Heart left ventricle (tissue), 16 donors: ENCODE data around the gene CGB3. TPM values are rescaled to one million over a fixed set of nuclear protein-coding genes. Genes with fewer than 3 reads are reported as not detected.
"Not testable (repeated sequence)": the region's sequence is repeated elsewhere in the genome, so short reads cannot be mapped to it uniquely, and the experiment has no call there.

Experiments used
- ATAC-seq, 4 donors: fragments of 200-7000 bp; cut with Tn5 transposase; one replicate each; pipeline ENCODE4 v1.9.1; 2020 to 2022; ENCODE audit warnings: moderate library complexity in 4 of 4, mild to moderate bottlenecking in 3 of 4, moderate number of reproducible peaks in 1 of 4
- DNase-seq, 5 donors: peaks; one replicate each; pipeline ENCODE4 v3.0.0-alpha.2; 2020
- H3K27ac ChIP-seq, 12 donors: fragments of 200-600 bp; sonication (generic) in 4 of 12; one replicate each; pipeline versions ENCODE4 v1.5.0 to v1.8.0; 2016 to 2022; ENCODE audit warnings: mild to moderate bottlenecking in 2 of 12
- H3K27me3 ChIP-seq, 9 donors: fragments of 200-600 bp; sonication (generic) in 2 of 9; one replicate each; pipeline versions ENCODE4 v1.5.1 to v1.8.0; 2016 to 2022; ENCODE audit warnings: mild to moderate bottlenecking in 3 of 9
- H3K36me3 ChIP-seq, 9 donors: fragments of 200-600 bp; sonication (generic) in 2 of 9; one replicate each; pipeline versions ENCODE4 v1.5.0 to v1.8.0; 2018 to 2022; ENCODE audit warnings: mild to moderate bottlenecking in 2 of 9
- H3K4me1 ChIP-seq, 12 donors: fragments of 200-600 bp; sonication (generic) in 4 of 12; one replicate each; pipeline versions ENCODE4 v1.5.0 to v1.8.0; 2016 to 2022; ENCODE audit warnings: mild to moderate bottlenecking in 3 of 12
- H3K4me3 ChIP-seq, 12 donors: fragments of 200-600 bp; sonication (generic) in 4 of 12; one replicate each; pipeline versions ENCODE4 v1.5.0 to v1.8.0; 2017 to 2022; ENCODE audit warnings: mild to moderate bottlenecking in 9 of 12, moderate library complexity in 4 of 12
- H3K9me3 ChIP-seq, 12 donors: fragments of 200-600 bp; sonication (generic) in 4 of 12; one replicate each; pipeline versions ENCODE4 v1.5.0 to v1.8.0; 2016 to 2022; ENCODE audit warnings: mild to moderate bottlenecking in 1 of 12
- CTCF ChIP-seq, 12 donors: fragments of 200-600 bp; sonication (generic) in 4 of 12; IDR thresholded peaks; one replicate each; pipeline versions ENCODE4 v1.5.0 to v1.8.0; 2018 to 2022; ENCODE audit warnings: antibody characterized with exemption in 12 of 12, mild to moderate bottlenecking in 5 of 12
- POLR2A ChIP-seq, 2 donors: fragments of 450-650 bp; IDR thresholded peaks; one replicate each; pipeline ENCODE4 v1.6.1; 2017; ENCODE audit warnings: antibody characterized with exemption in 2 of 2, mild to moderate bottlenecking in 2 of 2, moderate library complexity in 2 of 2
- WGBS, 4 donors: extraction: QIAGEN DNeasy Blood & Tissue Kit in 2 of 4; methylation state at CpG; one replicate each; pipeline versions ENCODE4 v1.1.5 to v1.1.7; 2013 to 2018; 5-methylcytosine and 5-hydroxymethylcytosine counted together
- intact Hi-C, 10 donors: fragments of 100-400 bp; cut with DNase I; formaldehyde crosslinking; loops; one replicate each; pipeline versions ENCODE4 v1.11.1 to v1.14.2; 2022
- polyA plus RNA-seq, 2 donors: library from polyadenylated mRNA; stranded (reverse); fragments of 200-250 nt; gene quantifications; one replicate each; pipeline ENCODE4 v1.2.3, GENCODE V29; 2013
- total RNA-seq, 9 donors: library from RNA; depleted of rRNA in 2 of 9; stranded (reverse); fragments of >200 nt in 2 of 9; fragmentation: NEBNext Ultra II Directional in 3 of 9; extraction: Animal tissue kit (Norgen Biotek cat#: 25700) in 3 of 9; gene quantifications; one replicate each; pipeline versions ENCODE4 v1.1.0 to v1.2.4, GENCODE V29; 2016 to 2023
- donor health status: ischemic (EF 13 %, LVEDD 7.1; RV severe dilation, severe dysfunction).
- donor health status: healthy with polysubstance abuse.
- donor health status: DM: no; HTN: yes; CAD: no.
- donor health status: DM: no; HTN: no; CAD: no.
- donor health status: ischemic (EF 25% LVEDD 6.9; RV normal size, moderate dysfunction).
- donor health status: ischemic (EF 25% LVEDD 5.7; RV mildly dilated, moderate dysfunction).
- donor health status: healthy.
- donor health status: DM: yes; HTN: yes; CAD: no.
- donor health status: ischemic (EF 35%, LVEDD 5.7; RV mildly dilated, moderate dysfunction).
- donor health status: nonischemic (EF 11% LVEDD 7.7; RV severe dilation, severe dysfunction).
- donor health status: DM: yes; HTN: yes; CAD: no.
- donor health status: PGD.
- donor health status: ischemic (EF 29% LVEDD 5.4; RV normal size, mild dysfunction).
- donor health status: nonischemic (EF 23%, LVEDD 6.1; RV moderate dilation, normal function).

The CGB3 gene
- total and polyA plus RNA-seq, 11 donors = not detected

GRCh38 chr19:49042666-49043065 is 18.5 kb upstream of the CGB3 start:
- ATAC-seq, H3K4me3 ChIP-seq, H3K9me3 ChIP-seq, DNase-seq, intact Hi-C loops, H3K27me3 ChIP-seq, H3K27ac ChIP-seq, H3K4me1 ChIP-seq, H3K36me3 ChIP-seq: not testable (repeated sequence)
- WGBS, 4 donors = 83 to 97% (median 85%) methylated on average over 1 to 4 of the region's 4 CpGs

DNA sequence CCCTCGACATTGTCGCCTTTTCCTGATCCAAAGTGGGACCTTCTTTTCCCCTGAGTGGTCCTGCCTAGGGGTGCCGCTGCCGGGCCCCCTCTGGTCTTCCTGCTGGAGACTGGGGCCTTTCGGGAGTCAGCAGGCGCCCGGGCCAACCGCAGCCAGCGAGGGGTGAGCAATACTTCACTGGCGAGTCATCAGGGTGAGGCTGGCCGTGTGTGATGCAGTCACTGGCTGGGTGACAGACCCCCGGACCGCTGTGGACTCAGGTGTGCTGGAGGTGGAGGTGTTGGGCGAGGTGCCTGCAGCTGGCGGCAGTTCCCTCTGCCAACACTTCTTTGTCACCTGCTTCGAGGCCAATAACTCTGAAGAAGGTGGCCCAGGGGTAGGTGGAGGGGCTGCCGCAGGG is 18.0 kb upstream of the CGB3 start:
- 65 to 82% (median 76%) methylated on average over 14 to 17 of the region's 17 CpGs for WGBS, 4 donors
- H3K27ac ChIP-seq = no peak overlapping the region
- intact Hi-C loops = no loop called here
- H3K36me3 ChIP-seq = no peaks in the 10 kb centered on the region
- DNase-seq = no peak
- no peaks in the 10 kb centered on the region for H3K4me1 ChIP-seq
- H3K27me3 ChIP-seq = no peaks in the 10 kb centered on the region
- H3K9me3 ChIP-seq = no peaks in the 10 kb centered on the region
- no peak for TF ChIP-seq POLR2A (IDR thresholded peaks at IDR 0.05)
- TF ChIP-seq CTCF (IDR thresholded peaks at IDR 0.05) = no peak
- no peak for ATAC-seq
- H3K4me3 ChIP-seq = no peak overlapping the region

DNA sequence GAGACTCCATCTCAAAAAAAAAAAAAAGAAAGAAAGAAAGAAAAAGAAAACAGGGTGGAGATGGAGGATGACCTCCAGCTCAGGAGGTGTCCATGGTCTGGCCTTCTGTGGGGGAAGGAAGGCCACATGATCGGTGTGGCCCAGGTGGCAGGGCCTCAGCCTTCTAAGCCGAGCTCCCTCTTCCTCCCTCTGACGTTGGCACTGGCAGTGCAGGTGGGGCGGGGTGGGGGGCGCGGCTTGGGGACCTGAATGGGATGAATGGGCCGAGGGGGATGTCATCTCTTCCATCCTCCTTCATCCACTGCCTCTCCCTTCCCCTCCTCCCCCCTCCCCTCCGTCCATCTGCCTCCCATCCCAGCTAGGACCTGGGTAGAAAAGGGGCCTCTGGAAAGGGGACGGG is 15.6 kb upstream of the CGB3 start:
- not testable (repeated sequence) for H3K4me1 ChIP-seq, DNase-seq
- 59 to 70% (median 65%) methylated on average over 8 to 9 of the region's 9 CpGs for WGBS, 4 donors

GRCh38 chr19:49038557-49039276 is 14.6 kb upstream of the CGB3 start:
- DNase-seq, H3K27me3 ChIP-seq, H3K4me3 ChIP-seq, H3K27ac ChIP-seq, intact Hi-C loops, ATAC-seq, H3K9me3 ChIP-seq, H3K36me3 ChIP-seq, H3K4me1 ChIP-seq: not testable (repeated sequence)
- WGBS, 4 donors = 83 to 89% (median 86%) methylated on average over 25 to 26 of the region's 26 CpGs

More for the DNA sequence above, 15.6 kb upstream of the CGB3 start:
- intact Hi-C loops, H3K9me3 ChIP-seq, H3K36me3 ChIP-seq, H3K4me3 ChIP-seq, H3K27ac ChIP-seq, H3K27me3 ChIP-seq, ATAC-seq: not testable (repeated sequence)

DNA sequence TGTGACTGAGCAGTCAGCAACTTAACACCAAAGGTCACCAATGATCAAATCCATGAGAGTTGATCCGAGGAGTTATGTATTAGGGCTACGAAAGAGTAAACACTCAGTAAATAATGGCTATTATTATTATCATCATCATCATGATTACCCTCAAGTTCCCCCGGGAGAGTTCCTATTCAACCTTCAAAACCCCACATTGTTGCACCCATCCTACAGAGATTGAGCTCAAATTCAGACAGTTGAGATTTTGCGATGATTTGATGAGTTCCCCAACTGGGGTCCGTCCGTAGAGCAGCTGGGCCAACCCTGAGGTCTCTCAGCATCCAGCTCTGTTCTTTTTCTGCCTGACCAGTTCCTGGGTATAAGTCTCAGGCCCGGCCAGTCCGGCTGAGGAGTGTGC is 14.0 kb upstream of the CGB3 start:
- DNase-seq, intact Hi-C loops, ATAC-seq, H3K4me1 ChIP-seq, H3K4me3 ChIP-seq, H3K27me3 ChIP-seq, H3K36me3 ChIP-seq, H3K9me3 ChIP-seq, H3K27ac ChIP-seq: not testable (repeated sequence)
- 84 to 92% (median 91%) methylated on average over 6 to 8 of the region's 8 CpGs for WGBS, 4 donors

DNA sequence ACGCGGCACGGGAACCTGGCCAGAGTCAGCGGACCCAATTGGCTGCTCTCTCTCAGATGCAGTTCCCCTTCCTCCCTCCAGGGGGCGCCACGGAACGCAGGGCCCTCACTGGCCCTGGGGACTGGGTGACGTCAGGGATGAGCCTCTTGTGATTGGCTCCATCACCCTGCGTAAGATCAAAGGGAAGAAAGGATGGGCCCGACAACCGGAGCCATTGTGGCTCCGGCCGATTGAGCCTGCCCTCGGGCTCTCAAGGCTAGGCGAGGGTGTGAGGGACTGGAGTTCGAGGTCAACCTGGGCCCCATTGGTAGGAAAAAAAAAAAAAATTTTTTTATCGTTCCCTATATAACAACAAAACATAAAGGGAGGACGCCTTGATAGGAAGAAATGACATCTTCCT is 12.7 kb upstream of the CGB3 start, which contains the start of gene CGB1:
Gene CGB1 (minus strand): TSS at position 81 of the 400 bp plus-strand sequence. CDS start 184 bp downstream, outside the sequence.
- H3K4me3 ChIP-seq, H3K9me3 ChIP-seq, intact Hi-C loops, ATAC-seq, H3K27me3 ChIP-seq, H3K27ac ChIP-seq, H3K36me3 ChIP-seq, H3K4me1 ChIP-seq: not testable (repeated sequence)
- 45 to 59% (median 48%) methylated on average over 18 of the region's 18 CpGs for WGBS, 4 donors
- peak in 6 of 12 donors; percentile 6 to 36 (median 21) for TF ChIP-seq CTCF (IDR thresholded peaks at IDR 0.05)
- peak in 1 of 5 donors; percentile 13 for DNase-seq
